Peyer's patch (tissue), 4 donors: ENCODE data around the gene LIMK1. TPM values are rescaled to one million over a fixed set of nuclear protein-coding genes. Genes with fewer than 3 reads are reported as not detected.

ENCODE experiments used
- DNase-seq, 3 donors: peaks; one replicate each; pipeline ENCODE4 v3.0.0-alpha.2; 2017 to 2019
- H3K27ac ChIP-seq, 4 donors: fragments of 200-600 bp; sonication (generic); one replicate each; pipeline ENCODE4 v1.5.1; 2016 to 2019
- H3K27me3 ChIP-seq, 2 donors: fragments of 200-600 bp; sonication (generic); one replicate each; pipeline ENCODE4 v1.5.1; 2019
- H3K36me3 ChIP-seq, 3 donors: fragments of 200-600 bp; sonication (generic); one replicate each; pipeline ENCODE4 v1.5.1; 2016 to 2019
- H3K4me1 ChIP-seq, 4 donors: fragments of 200-600 bp; sonication (generic); one replicate each; pipeline ENCODE4 v1.5.1; 2016 to 2019
- H3K4me3 ChIP-seq, 4 donors: fragments of 200-600 bp; sonication (generic); 1 replicate in 3 of 4; 2 replicates in 1 of 4; pipeline ENCODE4 v1.5.1; 2016 to 2019; ENCODE audit warnings: mild to moderate bottlenecking in 1 of 4
- H3K9me3 ChIP-seq, 4 donors: fragments of 200-600 bp; sonication (generic); one replicate each; pipeline ENCODE4 v1.5.1; 2016 to 2019; ENCODE audit warnings: mild to moderate bottlenecking in 1 of 4
- POLR2A ChIP-seq, 2 donors: fragments of 450-650 bp; IDR thresholded peaks; one replicate each; pipeline ENCODE4 v1.5.1; 2017; ENCODE audit warnings: antibody characterized with exemption in 2 of 2, mild to moderate bottlenecking in 2 of 2, moderate library complexity in 2 of 2
- total RNA-seq, 4 donors: library from RNA; depleted of rRNA; stranded (reverse); fragments of >200 nt; gene quantifications; one replicate each; pipeline ENCODE4 v1.1.0, GENCODE V29; 2016
- TF ChIP-seq, protein P1 (sequence below), 6 experiments: fragments of 450-650 bp in 4 of 6; fragments of 200-600 bp in 2 of 6; sonication (generic) in 1 of 6; IDR thresholded peaks; one replicate each; pipeline ENCODE4 v1.5.1; 2017 to 2019; ENCODE audit warnings: antibody characterized with exemption in 6 of 6, mild to moderate bottlenecking in 3 of 6, moderate library complexity in 1 of 6

LIMK1 gene
- total RNA-seq: 10 to 100 TPM in 2 of 4 donors, 1 to 10 TPM in 2; 3.7 to 38.0 (median 11.7) TPM

DNA sequence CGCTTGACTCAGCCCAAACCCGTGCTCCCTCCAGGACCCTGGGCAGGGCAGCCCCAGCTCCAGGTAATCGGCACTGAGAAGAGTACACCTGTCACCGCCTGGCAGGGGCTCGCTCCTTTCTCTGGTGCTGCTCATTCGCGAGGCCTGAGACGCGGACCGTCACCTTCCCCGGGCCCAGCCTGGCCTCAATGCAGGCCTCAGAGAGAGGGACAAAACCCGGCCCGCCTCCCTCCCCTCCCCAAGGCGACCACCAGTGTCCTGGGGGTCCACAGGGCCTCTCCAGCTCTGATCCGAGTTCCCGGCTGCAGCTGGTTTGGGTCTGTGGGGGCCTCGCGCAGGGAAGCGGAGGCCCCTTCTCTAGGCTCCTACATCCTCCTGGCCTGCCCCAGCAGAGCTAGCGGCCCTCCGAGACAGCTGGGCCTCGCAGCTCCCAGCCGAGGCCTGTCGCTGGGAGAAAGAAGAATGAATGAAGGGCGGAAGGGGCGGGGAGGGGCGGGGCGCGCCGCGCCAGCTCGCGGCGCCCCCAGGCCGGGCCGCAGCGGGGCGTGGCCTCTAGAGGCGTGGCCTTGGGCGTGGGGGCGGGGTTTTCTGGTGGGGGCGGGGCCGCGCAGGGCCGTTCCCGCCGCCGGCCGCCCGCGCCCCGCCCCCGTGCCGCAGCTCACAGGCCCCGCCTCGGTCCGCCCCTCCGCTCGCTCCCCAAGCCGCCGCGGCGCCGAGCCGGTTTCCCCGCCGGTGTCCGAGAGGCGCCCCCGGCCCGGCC lies at the start of gene LIMK1:
Gene LIMK1 (plus strand): TSS at position 688 of the 760 bp plus-strand sequence. CDS start 187 bp downstream, outside the sequence.
- Histone ChIP-seq H3K4me3 (peak within 1 kb of the TSS; percentile 68 to 95 (median 88)), H3K27me3 (no peaks in the 10 kb centered on the region), H3K27ac (peak within 1 kb of the TSS; percentile 44 to 76 (median 57)), H3K9me3 (no peaks in the 10 kb centered on the region), H3K36me3 (no peaks in the 10 kb centered on the region), H3K4me1 (peaks cover 0 to 19% (median 12%) of the 10 kb centered on the region in 4 donors)
- DNase-seq: peak; percentile 77 to 90 (median 89)
- no peak for TF ChIP-seq POLR2A (IDR thresholded peaks at IDR 0.05)
- TF ChIP-seq, protein P1, sequence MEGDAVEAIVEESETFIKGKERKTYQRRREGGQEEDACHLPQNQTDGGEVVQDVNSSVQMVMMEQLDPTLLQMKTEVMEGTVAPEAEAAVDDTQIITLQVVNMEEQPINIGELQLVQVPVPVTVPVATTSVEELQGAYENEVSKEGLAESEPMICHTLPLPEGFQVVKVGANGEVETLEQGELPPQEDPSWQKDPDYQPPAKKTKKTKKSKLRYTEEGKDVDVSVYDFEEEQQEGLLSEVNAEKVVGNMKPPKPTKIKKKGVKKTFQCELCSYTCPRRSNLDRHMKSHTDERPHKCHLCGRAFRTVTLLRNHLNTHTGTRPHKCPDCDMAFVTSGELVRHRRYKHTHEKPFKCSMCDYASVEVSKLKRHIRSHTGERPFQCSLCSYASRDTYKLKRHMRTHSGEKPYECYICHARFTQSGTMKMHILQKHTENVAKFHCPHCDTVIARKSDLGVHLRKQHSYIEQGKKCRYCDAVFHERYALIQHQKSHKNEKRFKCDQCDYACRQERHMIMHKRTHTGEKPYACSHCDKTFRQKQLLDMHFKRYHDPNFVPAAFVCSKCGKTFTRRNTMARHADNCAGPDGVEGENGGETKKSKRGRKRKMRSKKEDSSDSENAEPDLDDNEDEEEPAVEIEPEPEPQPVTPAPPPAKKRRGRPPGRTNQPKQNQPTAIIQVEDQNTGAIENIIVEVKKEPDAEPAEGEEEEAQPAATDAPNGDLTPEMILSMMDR (IDR thresholded peaks at IDR 0.05): no peak

DNA sequence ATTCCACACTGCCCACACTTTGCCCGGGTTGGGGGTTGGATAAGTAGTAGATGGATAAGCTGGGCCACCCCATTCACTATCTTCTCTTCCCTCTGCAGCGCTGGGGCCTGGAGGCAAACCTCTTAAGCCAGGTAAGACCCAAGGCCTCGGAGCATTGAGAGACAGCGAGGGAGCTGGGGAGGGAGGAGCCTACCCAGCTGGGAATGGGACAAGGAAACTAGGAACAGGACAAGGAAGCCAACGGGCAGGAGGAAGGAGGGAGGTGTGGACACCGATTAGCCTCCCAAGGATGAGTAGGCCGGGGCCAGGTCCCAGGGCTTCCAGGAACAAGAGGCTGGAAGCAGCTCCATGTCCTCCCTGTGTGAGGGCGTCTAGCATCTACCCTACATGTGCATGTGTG lies 46.0 kb upstream of the LIMK1 start:
- H3K27me3 ChIP-seq: no peaks in the 10 kb centered on the region
- no peak for TF ChIP-seq POLR2A (IDR thresholded peaks at IDR 0.05)
- DNase-seq: no peak
- H3K36me3 ChIP-seq: no peaks in the 10 kb centered on the region
- H3K9me3 ChIP-seq: no peaks in the 10 kb centered on the region
- peak overlapping the region in 3 of 4 donors; percentile 17 to 45 (median 17) for H3K27ac ChIP-seq
- peaks cover 0 to 11% (median 0%) of the 10 kb centered on the region in 4 donors for H3K4me1 ChIP-seq
- no peak overlapping the region for H3K4me3 ChIP-seq

DNA sequence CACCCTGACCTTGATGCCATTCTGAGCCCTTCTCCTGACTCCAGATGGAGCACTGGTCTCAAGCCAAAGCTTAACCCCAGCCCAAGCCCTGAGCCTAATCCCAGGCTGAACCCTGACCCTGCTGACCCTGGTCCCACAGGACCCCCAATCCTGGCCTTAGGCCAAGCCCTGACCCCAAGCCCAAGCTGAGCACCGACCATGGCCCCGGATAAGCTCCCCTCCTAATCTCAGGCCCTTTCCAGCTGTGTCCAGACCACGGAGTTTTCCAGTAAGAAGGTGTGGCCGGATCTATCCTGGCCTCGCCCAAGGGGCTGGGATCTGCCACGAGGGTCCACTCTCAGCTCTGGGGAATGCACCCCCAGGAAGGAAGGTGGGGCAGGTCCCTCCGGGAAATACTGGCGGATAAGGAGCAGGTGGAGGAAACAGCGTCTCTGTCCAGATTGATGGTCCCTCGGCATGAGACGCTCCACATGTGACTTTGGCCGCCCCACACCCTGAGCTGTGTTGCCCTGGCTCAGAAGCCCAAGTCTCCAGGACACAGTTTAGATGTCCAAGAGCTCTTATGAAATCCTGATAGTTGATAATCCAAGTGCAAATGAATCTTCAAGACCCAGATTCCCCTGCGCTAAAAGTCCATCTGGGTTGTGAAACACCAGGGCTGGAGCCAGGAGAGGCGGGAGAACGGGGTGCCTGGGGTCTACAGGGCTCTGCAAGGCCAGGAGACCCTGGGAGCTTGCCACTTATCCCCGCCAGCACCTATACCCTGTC lies 45.2 kb upstream of the LIMK1 start:
- Histone ChIP-seq H3K4me1 (peaks cover 0 to 6% (median 0%) of the 10 kb centered on the region in 4 donors), H3K36me3 (no peaks in the 10 kb centered on the region), H3K27me3 (no peaks in the 10 kb centered on the region), H3K27ac (peak overlapping the region in 3 of 4 donors; percentile 17 to 45 (median 17)), H3K4me3 (no peak overlapping the region), H3K9me3 (no peaks in the 10 kb centered on the region)
- TF ChIP-seq POLR2A (IDR thresholded peaks at IDR 0.05): no peak
- DNase-seq: no peak

DNA sequence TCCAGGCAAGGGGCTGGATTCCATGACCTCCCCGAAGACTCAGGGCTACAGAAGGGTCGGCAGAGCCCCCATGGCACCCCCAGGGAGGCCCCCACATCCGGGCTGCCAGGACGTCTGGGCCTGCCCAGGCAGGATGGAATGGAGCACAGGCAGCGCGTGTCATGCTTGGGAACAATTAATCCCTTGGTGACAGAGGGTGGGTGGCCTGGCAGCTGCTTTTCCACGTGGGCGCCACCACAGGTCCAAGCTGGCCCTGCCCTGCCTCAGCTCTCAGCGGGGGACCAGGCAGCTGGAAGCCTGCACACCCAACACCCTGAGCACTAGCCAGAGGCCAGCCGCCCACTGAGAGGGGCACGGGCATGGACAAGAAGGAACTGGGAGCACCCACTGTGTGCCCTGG lies 44.3 kb upstream of the LIMK1 start:
- Histone ChIP-seq H3K9me3 (no peaks in the 10 kb centered on the region), H3K27me3 (no peaks in the 10 kb centered on the region), H3K4me1 (no peaks in the 10 kb centered on the region), H3K27ac (no peak overlapping the region), H3K36me3 (no peaks in the 10 kb centered on the region), H3K4me3 (no peak overlapping the region)
- no peak for DNase-seq
- TF ChIP-seq POLR2A (IDR thresholded peaks at IDR 0.05): no peak
- TF ChIP-seq, protein P1 (IDR thresholded peaks at IDR 0.05): no peak

DNA sequence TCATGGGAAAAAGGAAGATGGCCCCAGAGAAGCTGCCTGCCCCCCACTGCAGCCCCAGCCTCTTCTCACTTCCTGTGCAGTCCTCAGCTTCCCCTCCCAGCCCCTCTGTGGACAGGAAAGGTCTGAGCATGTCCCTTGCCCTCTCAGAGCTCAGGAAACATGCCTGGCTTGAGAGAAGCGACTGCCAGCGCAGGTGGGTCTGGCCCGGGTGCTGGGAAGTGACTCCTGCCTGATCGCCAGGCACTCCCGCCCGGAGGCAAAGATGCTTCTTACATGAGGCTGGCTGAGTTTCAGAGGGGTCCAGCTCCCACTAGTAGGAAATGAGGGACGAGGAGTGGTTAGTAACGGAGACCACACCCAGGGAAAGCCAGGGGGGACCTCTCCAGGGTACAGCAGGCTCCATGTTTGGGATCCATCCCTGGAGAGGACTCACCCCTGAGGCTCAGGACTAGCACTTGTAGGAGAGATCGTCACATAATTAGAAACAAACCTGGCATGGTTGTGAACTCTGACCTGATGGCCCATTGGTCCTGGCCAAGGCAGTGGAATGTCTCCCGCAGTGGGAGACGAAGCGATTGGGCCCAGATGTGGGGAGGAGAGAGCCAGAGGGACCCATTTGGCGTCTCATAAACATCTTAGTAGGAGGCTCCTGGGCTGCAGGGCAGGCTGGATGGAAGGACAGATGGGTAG lies 43.4 kb upstream of the LIMK1 start:
- no peaks in the 10 kb centered on the region for H3K27me3 ChIP-seq
- TF ChIP-seq, protein P1 (IDR thresholded peaks at IDR 0.05): no peak
- no peak for TF ChIP-seq POLR2A (IDR thresholded peaks at IDR 0.05)
- H3K9me3 ChIP-seq: no peaks in the 10 kb centered on the region
- DNase-seq: no peak
- H3K36me3 ChIP-seq: no peaks in the 10 kb centered on the region
- H3K27ac ChIP-seq: no peak overlapping the region
- H3K4me1 ChIP-seq: no peaks in the 10 kb centered on the region
- H3K4me3 ChIP-seq: no peak overlapping the region

DNA sequence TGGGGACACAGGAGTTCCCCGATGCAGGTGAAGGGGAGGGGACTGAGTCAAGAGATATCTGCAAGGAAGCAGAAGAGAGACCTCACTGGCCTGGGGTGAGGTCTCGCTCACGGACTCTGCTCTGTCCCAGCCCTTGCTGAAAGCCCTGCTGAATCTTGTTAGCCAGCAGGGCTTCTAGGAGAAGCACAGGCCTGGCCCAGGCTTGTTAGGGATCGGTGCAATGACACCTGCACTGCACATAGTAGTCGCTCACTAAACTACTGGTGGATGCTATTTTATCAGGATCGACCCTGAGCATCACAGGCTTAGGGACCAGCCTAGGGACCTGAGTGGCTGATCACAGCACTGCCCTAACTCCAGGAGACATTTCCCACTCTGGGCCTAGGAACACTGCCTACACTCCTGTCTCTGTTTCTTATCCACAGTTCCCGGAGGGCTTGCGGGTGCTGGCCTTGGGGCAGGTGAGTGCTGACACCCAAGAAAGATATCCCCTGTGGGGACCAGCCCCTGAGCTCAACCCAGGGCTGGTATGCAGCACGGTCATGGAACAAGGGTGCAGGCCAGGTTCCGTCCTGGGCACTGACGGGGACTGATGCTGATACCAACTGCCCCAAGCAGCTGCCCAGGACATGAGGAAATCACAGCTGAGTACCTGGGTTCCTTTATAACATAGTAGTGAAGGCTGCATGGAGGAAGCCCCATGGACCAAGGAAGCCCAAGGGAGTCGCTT lies 42.6 kb upstream of the LIMK1 start:
- Histone ChIP-seq H3K36me3 (no peaks in the 10 kb centered on the region), H3K4me3 (no peak overlapping the region), H3K4me1 (no peaks in the 10 kb centered on the region), H3K27me3 (no peaks in the 10 kb centered on the region), H3K27ac (no peak overlapping the region), H3K9me3 (no peaks in the 10 kb centered on the region)
- TF ChIP-seq, protein P1 (IDR thresholded peaks at IDR 0.05): no peak
- no peak for TF ChIP-seq POLR2A (IDR thresholded peaks at IDR 0.05)
- no peak for DNase-seq
